Cerebellar nuclear complex (tissue), 1 donor: ENCODE measurements around the gene SEPHS1.
"Not testable (repeated sequence)": the region's sequence is repeated elsewhere in the genome, so short reads cannot be mapped to it uniquely, and the experiment has no call there.

Experiments
- DNase-seq, 2 experiments: peaks; one replicate each; lab custom pipeline; 2025; lab: John Stamatoyannopoulos, UW

Gene SEPHS1

DNA sequence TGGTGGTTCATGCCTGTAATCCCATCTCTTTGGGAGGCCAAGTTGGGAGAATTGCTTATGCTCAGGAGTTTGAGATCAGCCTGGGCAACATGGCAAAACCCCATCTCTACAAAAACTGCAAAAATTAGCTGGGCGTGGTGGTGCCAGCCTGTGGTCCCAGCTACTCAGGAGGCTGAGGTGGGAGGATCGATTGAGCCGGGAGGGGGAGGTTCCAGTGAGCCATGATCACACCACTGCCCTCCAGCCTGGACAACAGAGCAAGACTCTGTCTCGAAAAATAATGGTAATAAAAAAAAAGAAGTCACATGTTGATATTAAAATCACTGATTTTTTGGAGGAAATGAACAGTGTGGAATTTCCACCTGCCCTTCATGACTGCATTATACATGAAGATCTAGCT, 64.0 kb downstream of the SEPHS1 start:
- DNase-seq = no peak

DNA sequence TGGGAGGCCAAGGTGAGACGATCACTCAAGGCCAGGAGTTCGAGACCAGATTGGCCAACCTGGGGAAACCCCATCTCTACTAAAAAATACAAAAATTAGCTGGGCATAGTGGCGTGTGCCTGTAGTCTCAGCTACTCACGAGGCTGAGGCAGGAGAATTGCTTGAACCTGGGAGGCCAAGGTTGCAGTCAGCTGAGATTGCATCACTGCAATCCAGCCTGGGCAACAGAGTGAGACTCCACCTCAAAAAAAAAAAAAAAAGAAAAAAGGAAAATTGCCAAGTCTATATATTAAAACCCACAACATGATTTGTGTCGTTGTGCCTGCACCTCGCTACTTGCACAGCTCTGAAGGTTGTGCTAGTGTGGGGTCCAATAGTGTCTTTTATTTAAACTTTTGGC, 65.7 kb downstream of the SEPHS1 start:
- not testable (repeated sequence) for DNase-seq

DNA sequence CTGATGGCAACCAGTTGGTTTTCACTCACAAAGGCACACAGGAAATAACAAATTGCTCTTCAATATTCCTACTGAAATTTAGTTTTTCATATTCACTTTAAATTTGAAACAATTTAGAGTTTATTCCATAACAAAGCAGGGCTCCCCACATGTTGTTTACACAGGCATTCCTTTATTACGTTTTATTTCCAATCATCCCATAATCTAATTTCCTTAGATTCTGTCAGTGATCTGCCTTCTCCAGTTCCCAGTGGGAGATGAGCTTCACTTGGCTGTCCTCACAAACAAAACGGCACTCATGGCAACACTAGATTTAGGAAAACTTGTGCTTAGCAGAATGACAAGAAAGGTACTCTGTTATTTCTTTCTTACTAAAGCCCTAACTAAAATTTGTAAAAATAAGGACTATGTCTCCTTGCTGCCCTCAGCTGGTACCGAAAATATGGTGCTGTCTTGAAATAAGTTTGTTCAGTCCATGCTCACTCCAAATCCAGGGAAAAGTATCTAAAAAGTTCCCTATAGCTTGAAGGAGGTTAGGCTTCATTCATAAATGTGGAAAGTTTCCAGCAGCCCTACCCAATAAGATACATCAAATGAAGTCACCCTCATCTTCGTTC, 71.2 kb downstream of the SEPHS1 start:
- DNase-seq = no peak

DNA sequence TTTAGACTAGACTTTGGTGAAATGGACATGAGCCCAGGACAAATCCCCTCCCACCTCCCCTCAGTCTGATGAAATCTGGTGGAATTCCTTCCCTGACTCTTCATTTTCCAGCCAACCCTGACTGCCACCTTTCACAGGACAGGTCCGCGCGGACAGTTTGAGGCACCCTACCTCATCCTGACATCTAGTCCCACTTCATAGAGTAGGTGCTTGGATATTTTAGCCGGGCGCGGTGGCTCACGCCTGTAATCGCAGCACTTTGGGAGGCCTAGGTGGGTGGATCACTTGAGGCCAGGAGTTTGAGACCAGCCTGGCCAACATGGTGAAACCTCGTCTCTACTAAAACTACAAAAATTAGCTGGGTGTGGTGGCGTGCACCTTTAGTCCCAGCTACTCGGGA, 71.9 kb downstream of the SEPHS1 start:
- not testable (repeated sequence) for DNase-seq

DNA sequence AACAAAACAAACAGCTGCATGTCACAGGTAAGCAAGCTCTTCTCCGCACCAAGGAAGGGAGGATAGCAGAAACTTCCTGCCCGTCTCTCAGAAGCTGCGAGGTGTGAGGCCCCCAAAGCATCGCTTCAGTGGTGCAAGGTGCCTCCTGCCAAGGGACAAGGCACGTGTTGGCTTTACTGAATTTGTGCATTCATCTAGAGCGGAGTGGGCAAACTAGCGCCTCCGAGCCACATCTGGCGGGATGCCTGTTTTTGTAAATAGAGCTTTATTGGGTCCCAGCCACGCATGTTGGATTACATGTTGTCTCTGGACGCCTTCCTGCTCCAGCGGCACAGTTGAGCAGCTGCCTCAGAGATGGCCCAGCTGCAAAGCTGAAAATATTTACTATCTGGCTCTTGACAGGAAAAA, 75.9 kb downstream of the SEPHS1 start:
- no peak for DNase-seq

DNA sequence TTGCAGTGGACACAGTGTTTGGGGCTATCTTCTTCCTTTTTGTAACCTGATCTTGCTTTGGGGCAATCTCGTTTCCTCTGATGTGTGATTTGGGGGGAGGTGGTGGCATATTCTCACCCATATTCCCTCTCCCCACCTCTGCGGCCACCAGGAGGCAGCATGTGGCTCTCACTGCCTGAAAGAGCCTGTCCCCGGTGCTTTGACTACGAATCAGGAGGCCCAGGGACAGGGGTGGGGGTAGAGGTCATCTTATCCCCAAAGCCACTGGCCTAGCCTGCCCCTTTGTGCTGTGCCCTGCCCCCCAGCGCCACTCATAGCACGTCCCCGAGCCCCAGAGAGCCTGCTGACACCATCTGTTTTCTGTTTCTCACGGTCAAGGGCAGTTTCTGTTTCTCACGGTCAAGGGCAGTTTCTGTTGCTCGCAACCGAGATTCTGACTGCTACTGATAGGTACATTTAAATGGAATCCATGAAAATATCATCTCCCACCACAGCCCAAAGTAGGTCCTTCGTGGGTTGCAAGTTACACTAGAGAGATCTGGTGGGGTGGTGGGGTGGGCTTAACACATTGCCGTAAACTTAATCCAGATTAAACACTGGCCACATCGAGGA, 76.4 kb downstream of the SEPHS1 start:
- no peak for DNase-seq

DNA sequence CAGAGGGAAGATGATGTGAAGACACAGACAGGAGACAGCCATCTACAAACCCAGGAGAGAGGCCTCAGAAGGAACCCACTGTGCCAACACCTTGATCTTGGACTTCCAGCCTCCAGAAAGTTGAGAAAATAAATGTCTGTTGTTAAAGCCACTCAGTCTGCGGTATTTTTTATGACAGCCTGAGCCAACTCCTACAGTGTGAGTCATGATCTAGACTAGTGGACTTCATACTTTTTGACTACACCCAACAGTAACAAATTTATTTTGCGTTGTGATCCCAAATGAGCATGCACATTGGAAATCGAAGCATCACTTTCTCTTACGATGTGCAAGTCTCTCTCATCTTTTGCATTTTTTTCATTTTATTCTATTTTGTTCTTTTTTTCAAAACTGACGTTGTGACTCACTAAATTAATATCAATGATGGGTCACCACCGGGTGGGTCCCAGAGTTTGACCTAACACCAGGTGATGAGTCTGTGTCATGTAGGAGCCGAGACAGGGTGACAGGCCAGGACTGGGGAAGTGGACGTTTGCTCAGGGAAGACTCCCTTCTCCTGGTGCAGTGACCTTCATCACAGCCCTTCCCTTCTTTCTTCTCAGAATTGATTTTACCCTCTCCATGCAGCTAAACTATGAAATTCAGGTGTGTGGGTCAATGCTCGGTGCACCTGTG, 77.1 kb downstream of the SEPHS1 start:
- no peak for DNase-seq

DNA sequence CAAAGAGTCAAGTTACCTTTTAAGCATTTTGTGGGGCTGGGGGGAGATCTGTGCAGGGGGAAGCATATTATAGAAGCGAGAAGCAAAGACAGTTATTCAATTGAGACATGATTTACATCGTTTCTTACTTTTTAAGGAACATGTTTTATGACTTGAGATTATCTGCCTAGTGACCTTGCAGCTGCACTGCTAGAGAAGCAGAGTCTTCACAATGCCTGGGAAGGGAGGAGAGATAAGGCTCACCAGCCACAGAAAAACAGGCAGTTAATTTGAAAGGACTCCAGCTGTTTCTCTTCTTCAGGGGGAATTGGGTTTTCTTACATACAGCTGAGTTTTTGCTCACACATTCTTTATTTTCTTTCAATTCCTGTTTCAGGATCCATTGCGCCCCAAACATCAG, 79.3 kb downstream of the SEPHS1 start:
- no peak for DNase-seq

DNA sequence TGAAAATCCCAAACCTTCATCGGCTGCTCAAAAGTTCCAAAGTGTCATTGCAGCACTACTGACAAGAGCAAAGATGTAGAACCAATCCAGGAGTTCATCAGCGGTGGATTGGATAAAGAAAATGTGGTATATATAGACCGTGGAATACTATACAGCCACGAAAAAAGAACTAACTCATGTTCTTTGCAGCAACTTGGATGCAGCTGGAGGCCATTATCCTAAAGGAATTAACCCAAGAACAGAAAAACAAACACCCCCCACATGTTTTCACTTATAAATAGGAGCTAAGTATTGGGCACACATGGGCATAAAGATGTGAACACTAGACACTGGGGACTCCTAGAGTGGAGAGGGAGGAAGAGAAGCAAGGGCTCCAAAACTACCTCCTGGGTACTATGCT, 79.8 kb downstream of the SEPHS1 start:
- DNase-seq = no peak
